NB4 (cell line): ENCODE results near the gene TOMM5.

ENCODE experiments used
- MYC ChIP-seq: IDR thresholded peaks from 2 replicates; pipeline ENCODE4 v1.6.1; 2011; ENCODE audit warnings: low read depth, low read length
- POLR2A ChIP-seq: IDR thresholded peaks from 2 replicates; pipeline ENCODE4 v1.6.1; 2011; ENCODE audit warnings: mild to moderate bottlenecking; ENCODE audit not compliant: insufficient read length; ENCODE audit errors: extremely low read depth
- TF ChIP-seq, protein P1 (sequence below): IDR thresholded peaks from one replicate; pipeline ENCODE4 v1.5.1; 2012; ENCODE audit warnings: low read depth, low read length
- TF ChIP-seq, protein P2 (sequence below): IDR thresholded peaks from 2 replicates; pipeline ENCODE4 v1.6.1; 2011; ENCODE audit warnings: low read depth, low read length

DNA sequence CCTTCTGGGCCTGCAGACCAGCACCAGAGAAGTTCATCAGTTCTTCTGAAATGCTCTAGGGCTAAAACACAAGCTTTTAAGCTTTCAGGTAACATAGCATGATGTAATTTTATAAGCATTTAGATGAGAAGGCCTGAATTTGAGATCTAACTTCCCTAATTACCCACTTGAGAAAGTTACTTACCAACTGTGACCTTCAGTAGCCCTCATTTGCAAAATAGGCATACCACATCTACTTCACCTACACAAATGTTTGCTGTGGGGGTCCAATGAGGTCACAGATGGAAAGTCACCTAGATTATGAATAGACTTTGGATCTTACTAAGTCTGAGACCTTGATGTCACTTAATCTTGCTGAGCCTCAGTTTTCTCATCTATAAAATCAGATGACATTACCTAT lies 52.8 kb downstream of the TOMM5 start:
- TF ChIP-seq, protein P1, sequence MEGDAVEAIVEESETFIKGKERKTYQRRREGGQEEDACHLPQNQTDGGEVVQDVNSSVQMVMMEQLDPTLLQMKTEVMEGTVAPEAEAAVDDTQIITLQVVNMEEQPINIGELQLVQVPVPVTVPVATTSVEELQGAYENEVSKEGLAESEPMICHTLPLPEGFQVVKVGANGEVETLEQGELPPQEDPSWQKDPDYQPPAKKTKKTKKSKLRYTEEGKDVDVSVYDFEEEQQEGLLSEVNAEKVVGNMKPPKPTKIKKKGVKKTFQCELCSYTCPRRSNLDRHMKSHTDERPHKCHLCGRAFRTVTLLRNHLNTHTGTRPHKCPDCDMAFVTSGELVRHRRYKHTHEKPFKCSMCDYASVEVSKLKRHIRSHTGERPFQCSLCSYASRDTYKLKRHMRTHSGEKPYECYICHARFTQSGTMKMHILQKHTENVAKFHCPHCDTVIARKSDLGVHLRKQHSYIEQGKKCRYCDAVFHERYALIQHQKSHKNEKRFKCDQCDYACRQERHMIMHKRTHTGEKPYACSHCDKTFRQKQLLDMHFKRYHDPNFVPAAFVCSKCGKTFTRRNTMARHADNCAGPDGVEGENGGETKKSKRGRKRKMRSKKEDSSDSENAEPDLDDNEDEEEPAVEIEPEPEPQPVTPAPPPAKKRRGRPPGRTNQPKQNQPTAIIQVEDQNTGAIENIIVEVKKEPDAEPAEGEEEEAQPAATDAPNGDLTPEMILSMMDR: no peak
- no peak for TF ChIP-seq POLR2A
- TF ChIP-seq, protein P2, sequence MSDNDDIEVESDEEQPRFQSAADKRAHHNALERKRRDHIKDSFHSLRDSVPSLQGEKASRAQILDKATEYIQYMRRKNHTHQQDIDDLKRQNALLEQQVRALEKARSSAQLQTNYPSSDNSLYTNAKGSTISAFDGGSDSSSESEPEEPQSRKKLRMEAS: no peak
- no peak for TF ChIP-seq MYC
